K562 (cell line): ENCODE results near the gene SNX9. TPM values are rescaled to one million over a fixed set of nuclear protein-coding genes. Genes with fewer than 3 reads are reported as not detected.

Experiments
- ARHGAP35 ChIP-seq: fragments of 450-650 bp; IDR thresholded peaks from 2 replicates; pipeline ENCODE4 v1.6.1; 2018; ENCODE audit not compliant: partially characterized antibody
- ARID3B ChIP-seq: fragments of 250-450 bp; sonication (Bioruptor Pico); IDR thresholded peaks from 2 replicates; pipeline ENCODE4 v1.4.0; 2020; ENCODE audit warnings: borderline replicate concordance
- ATF2 ChIP-seq: sonication (generic); formaldehyde crosslinking; IDR thresholded peaks from 2 replicates; pipeline ENCODE4 v1.8.1; 2022; ENCODE audit warnings: missing genetic modification reagents
- CSDE1 ChIP-seq, 2 experiments: fragments of 450-650 bp; IDR thresholded peaks; 2 replicates each; pipeline ENCODE4 v1.6.1; 2016; ENCODE audit warnings: mild to moderate bottlenecking in 1 of 2
- DMBX1 ChIP-seq: fragments of 250-450 bp; sonication (Bioruptor Pico); IDR thresholded peaks from 2 replicates; pipeline ENCODE4 v1.8.0; 2022; ENCODE audit warnings: inconsistent platforms, mild to moderate bottlenecking, moderate library complexity, borderline replicate concordance
- HCFC1 ChIP-seq: IDR thresholded peaks from 2 replicates; pipeline ENCODE4 v1.6.1; 2012; ENCODE audit warnings: low read depth, low read length, improper control_type of control experiment
- IRF2 ChIP-seq: sonication (generic); formaldehyde crosslinking; IDR thresholded peaks from 2 replicates; pipeline ENCODE4 v1.8.1; 2022; ENCODE audit warnings: mild to moderate bottlenecking, missing genetic modification reagents
- KHSRP ChIP-seq: fragments of 450-650 bp; IDR thresholded peaks from 2 replicates; pipeline ENCODE4 v1.6.1; 2017
- MAFK ChIP-seq: IDR thresholded peaks from 2 replicates; pipeline ENCODE4 v1.6.1; 2011; ENCODE audit warnings: low read length, improper control_type of control experiment
- MLLT1 ChIP-seq, 2 experiments: fragments of 450-650 bp; IDR thresholded peaks; 2 replicates each; pipeline ENCODE4 v1.6.1; 2016
- NELFE ChIP-seq: IDR thresholded peaks from 2 replicates; pipeline ENCODE4 v1.6.1; 2011; ENCODE audit warnings: mild to moderate bottlenecking; ENCODE audit not compliant: insufficient read depth, insufficient read length
- PATZ1 ChIP-seq: fragments of 250-450 bp; sonication (Bioruptor Pico); IDR thresholded peaks from 2 replicates; pipeline ENCODE4 v1.5.0; 2020; ENCODE audit warnings: mild to moderate bottlenecking, borderline replicate concordance
- PHF20 ChIP-seq: fragments of 450-650 bp; IDR thresholded peaks from 2 replicates; pipeline ENCODE4 v1.6.1; 2018; ENCODE audit not compliant: partially characterized antibody
- RBBP5 ChIP-seq: fragments of 200-600 bp; sonication (generic); IDR thresholded peaks from 2 replicates; pipeline ENCODE4 v1.6.1; 2012; ENCODE audit warnings: borderline replicate concordance, mild to moderate bottlenecking, low read length, control low read depth, inconsistent platforms; ENCODE audit not compliant: insufficient read depth, poor library complexity, severe bottlenecking
- RHOXF2B ChIP-seq: fragments of 250-450 bp; sonication (Bioruptor Pico); conservative IDR thresholded peaks from 2 replicates; pipeline ENCODE4 v1.5.1; 2021
- STAG1 ChIP-seq: sonication (generic); formaldehyde crosslinking; IDR thresholded peaks from 2 replicates; pipeline ENCODE4 v1.5.0; 2020; ENCODE audit warnings: missing genetic modification reagents, borderline replicate concordance
- ZBTB43 ChIP-seq: sonication (generic); formaldehyde crosslinking; IDR thresholded peaks from 2 replicates; pipeline ENCODE4 v1.8.0; 2023; ENCODE audit warnings: mild to moderate bottlenecking, missing genetic modification reagents
- ZBTB7A ChIP-seq: IDR thresholded peaks from 2 replicates; pipeline ENCODE4 v1.6.1; 2011; ENCODE audit warnings: low read depth, mild to moderate bottlenecking, low read length, moderate library complexity, borderline replicate concordance; ENCODE audit not compliant: control insufficient read depth
- ZNF507 ChIP-seq: conservative IDR thresholded peaks from 2 replicates; pipeline ENCODE4 v1.6.1; 2017; ENCODE audit warnings: missing genetic modification characterization, missing compliant biosample characterization
- polyA plus RNA-seq, 8 experiments: library from polyadenylated mRNA; depleted of rRNA in 4 of 8; stranded (reverse) in 5 of 8; unstranded in 3 of 8; fragments of >200 nt; fragmentation: Nextera tagmentation in 2 of 8; fragmentation: Illumina TruSeq in 1 of 8; extraction: Ambion mirVana in 2 of 8; extraction: Trizol in 1 of 8; gene quantifications; 2 replicates each; pipeline versions ENCODE4 v1.2.1 to v1.2.3, GENCODE V29; 2011 to 2014; ENCODE audit warnings: inconsistent platforms in 1 of 8, missing spikeins in 1 of 8
- total RNA-seq, 7 experiments: library from RNA; depleted of rRNA in 6 of 7; stranded (reverse); fragments of >200 nt in 6 of 7; fragmentation: Illumina TruSeq in 2 of 7; extraction: Trizol in 2 of 7; gene quantifications; 2 replicates each; pipeline versions ENCODE4 v1.2.1 to v1.2.3, GENCODE V29; 2011 to 2021; ENCODE audit warnings: low replicate concordance in 1 of 7

SNX9 gene
- total and polyA plus RNA-seq, 9 of the 15 experiments (the other 6 are each of a cell fraction or from before 2014, with no cell fraction given), result 6.0 to 81.7 (median 57.1) TPM

- TF ChIP-seq ZBTB43 (CRISPR knock-in tag), result no peak
- no peak for TF ChIP-seq ATF2 (CRISPR knock-in tag)
- no peak for TF ChIP-seq ARHGAP35
- no peak for TF ChIP-seq PATZ1 (CRISPR knock-in tag)
- TF ChIP-seq DMBX1 (CRISPR knock-in tag), result peak; percentile 75; the same call in 1 of the 2 replicates
- TF ChIP-seq KHSRP, result no peak
- 0 out of 2 replicates have a peak, but pooled peaks have one; percentile 16 for TF ChIP-seq RHOXF2B
- no peak for TF ChIP-seq STAG1 (CRISPR knock-in tag)
- no peak for TF ChIP-seq HCFC1
- no peak for TF ChIP-seq MLLT1 (IDR thresholded peaks at IDR 0.05)
- no peak for TF ChIP-seq CSDE1 (IDR thresholded peaks at IDR 0.05)
- no peak for TF ChIP-seq IRF2
- TF ChIP-seq MAFK, result no peak
- TF ChIP-seq NELFE, result no peak
- peak; percentile 61 for TF ChIP-seq PHF20
- peak; percentile 59; the same call in 1 of the 2 replicates for TF ChIP-seq ZBTB7A
- no peak for TF ChIP-seq ARID3B (CRISPR knock-in tag)
- TF ChIP-seq RBBP5, result peak; percentile 42
- no peak for TF ChIP-seq ZNF507 (tag)
These were observed 623 bp upstream of the SNX9 start (continued) for GRCh38 chr6:157822245-157823000.
